ENCODE measurements around the gene RPL41. TPM values are rescaled to one million over a fixed set of nuclear protein-coding genes. Genes with fewer than 3 reads are reported as not detected.
A peak's percentile ranks its signal among the peaks of the same experiment; 100 is the strongest.

Gene RPL41
- polyA plus RNA-seq, 1 donor, result 4,856 TPM

GRCh38 chr12:56127888-56128669 lies 11.6 kb downstream of the RPL41 start, which contains the start of gene ESYT1:
ESYT1 (plus strand) TSS chr12:56128267; CDS start chr12:56128320, 53 bp downstream.
- peak; percentile 99 for DNase-seq

- no peak for DNase-seq
Observed at GRCh38 chr12:56128670-56129205, 12.3 kb downstream of the RPL41 start.

DNA sequence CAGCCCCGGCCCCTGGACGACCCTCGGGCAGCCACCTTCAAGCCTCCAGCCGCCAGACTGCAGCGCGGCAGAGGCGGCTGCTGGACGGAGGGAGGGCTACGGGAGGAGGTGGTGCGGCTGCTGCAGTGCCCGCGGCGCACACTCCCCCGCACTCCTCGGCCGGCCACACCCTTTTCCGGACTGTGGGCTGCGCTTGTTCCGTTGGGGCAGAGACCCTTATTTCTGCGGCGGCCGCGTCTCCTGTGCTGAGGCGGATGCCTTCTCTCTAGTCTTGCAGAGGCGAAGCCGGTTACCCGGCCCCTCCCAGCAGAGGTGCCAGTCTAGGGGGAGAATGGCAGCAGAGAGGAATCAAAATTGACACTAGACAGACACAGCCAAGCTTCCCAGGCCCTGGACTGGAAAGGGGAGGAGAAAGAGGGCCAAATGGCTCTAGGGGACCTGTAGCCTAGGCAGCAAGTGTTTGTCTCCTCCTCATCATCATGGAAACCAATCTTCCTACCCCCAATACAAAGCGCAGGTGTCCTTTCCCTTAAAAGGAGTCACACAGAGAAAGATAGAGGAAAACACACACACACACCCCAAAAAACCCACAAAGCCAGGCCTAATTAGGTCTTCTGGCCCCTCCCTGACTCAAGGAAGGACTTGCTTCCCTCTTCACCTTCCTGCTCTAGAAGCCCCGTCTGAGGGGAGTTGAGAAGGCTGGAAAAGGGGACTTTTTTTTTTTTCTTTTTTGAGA lies 12.9 kb downstream of the RPL41 start:
- DNase-seq, result no peak

DNA sequence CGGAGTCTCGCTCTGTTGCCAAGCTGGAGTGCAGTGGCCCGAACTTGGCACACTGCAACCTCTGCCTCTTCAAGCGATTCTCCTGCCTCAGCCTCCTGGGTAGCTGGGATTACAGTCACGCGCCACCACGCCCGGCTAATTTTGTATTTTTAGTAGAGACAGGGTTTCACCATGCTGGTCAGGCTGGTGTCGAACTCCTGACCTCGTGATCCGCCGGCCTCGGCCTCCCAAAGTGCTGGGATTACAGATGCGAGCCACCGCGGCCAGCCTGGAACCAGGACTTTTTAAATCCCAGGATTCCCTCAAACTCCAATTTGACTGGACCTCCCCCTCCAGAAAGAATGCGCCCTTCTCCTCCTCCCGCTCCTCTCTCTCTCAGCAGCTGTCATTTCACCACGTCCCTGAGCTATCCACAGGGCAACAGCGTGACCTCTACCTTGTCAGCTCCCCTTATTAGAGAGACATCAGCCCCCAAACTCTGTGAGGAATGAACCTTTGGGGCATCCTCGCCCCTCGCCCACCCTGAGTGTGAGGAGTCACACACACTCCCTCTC lies 13.6 kb downstream of the RPL41 start:
- DNase-seq, result no peak

DNA sequence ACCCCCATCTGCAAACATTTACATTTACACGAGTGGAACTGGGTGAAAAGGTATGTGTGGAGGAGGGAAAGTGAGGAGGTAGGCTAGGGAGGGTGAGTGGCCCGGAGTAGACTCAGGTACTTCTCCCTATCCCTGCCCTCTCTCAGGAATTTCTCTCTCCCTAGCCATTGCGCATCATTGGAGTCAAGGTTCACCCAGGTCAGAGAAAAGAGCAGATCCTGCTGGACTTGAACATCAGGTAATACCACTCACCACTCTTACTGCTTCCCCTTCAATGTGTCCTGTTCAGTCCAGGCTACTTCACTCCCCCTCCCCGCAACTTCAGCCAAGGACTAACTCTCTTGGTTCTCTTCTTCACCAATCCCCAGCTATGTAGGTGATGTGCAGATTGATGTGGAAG lies 14.4 kb downstream of the RPL41 start:
- no peak for DNase-seq

- no peak for DNase-seq
Observed at GRCh38 chr12:56134897-56135296, 18.5 kb downstream of the RPL41 start.

GRCh38 chr12:56137853-56138571 lies 21.6 kb downstream of the RPL41 start:
- no peak for DNase-seq

DNA sequence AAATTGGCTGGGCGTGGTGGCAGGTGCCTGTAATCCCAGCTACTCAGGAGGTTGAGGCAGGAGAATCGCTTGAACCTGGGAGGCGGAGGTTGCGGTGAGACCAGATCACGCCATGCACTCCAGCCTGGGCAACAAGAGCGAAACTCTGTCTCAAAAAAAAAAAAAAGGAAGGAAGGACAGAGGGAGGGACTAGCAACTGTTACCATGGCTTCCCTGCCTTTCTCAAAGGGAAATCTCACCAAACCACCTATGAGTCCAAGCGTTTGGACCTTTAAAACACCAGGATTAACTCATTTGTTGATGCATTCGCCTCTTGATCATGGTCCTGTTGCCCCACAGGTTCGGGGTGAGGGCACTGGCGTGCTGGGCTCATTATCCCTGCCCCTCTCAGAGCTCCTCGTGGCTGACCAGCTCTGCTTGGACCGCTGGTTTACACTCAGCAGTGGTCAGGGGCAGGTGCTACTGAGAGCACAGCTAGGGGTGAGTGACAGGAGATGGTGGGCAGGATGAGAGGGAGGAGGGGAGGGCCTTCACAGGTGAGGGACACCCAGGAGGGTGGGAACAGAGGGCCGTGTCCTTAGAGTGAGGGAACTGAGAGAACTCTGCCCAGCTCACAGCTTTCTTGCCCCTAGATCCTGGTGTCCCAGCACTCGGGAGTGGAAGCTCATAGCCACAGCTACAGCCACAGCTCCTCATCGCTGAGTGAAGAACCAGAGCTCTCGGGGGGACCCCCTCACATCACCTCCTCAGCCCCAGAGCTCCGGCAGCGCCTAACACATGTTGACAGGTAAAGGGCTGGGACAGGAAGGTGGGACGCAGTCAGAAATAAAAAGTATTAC lies 25.7 kb downstream of the RPL41 start:
- no peak for DNase-seq

DNA sequence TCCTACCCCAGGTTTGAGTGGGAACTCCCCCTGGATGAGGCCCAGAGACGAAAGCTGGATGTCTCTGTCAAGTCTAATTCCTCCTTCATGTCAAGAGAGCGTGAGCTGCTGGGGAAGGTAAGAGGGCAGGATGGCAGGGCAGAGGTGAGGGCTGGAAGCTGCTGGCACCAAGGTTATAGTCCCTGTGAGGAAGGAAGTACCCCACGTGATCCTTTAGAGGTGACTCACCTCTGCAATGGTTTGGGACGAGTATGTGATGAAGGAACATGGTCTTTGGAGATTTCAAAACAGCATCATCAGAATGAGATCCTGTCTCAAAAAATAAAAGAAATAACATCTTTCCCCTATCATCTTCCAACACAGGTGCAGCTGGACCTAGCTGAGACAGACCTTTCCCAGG lies 26.8 kb downstream of the RPL41 start:
- no peak for DNase-seq

GRCh38 chr12:56143870-56144269 lies 27.4 kb downstream of the RPL41 start:
- DNase-seq, result no peak

- DNase-seq, result no peak
Observed at GRCh38 chr12:56145217-56145616, 28.8 kb downstream of the RPL41 start.

DNA sequence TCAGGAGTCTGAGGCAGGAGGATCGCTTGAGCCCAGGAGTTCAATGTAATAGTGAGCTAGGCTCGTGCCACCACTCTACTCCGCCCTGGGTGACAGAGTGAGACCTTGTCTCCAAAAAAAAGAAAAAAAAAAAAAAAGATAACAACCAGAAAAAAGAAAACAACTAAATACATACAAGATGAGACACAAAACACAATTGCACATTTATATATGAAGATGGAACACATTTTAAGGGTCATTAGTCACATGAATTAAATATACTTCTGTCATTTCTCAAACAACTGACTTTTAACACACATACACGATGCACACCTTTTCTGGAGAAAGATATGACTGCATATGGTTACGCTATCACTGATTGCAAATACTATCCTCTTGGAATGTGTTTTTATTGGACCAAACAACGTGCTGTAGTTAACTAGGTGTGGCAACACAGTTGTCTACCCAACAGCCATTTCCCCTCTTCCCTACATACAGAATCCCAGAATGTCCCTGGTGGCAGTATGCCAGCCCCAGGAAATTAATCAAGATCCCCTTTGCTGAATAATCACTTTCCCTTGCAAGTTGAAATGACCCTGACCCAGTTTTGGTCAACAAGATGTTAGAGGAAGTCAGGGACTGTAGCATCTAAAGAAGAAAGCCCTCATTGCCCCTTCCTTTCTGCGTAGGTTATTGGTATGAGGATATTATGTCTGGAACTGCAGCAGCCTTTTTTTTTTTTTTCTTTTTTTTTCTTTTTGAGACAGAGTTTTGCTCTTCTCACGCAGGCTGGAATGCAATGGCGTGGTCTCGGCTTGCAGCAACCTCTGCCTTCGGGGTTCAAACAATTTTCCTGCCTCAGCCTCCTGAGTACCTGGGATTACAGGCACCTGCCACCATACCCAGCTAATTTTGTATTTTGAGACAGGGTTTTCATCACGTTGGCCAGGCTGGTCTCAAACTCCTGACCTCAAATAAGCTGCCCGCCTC lies 30.3 kb downstream of the RPL41 start:
- no peak for DNase-seq

- DNase-seq, result no peak
Observed at GRCh38 chr12:56150563-56150962, 34.1 kb downstream of the RPL41 start.

GRCh38 chr12:56151672-56152131 lies 35.3 kb downstream of the RPL41 start:
- no peak for DNase-seq

DNA sequence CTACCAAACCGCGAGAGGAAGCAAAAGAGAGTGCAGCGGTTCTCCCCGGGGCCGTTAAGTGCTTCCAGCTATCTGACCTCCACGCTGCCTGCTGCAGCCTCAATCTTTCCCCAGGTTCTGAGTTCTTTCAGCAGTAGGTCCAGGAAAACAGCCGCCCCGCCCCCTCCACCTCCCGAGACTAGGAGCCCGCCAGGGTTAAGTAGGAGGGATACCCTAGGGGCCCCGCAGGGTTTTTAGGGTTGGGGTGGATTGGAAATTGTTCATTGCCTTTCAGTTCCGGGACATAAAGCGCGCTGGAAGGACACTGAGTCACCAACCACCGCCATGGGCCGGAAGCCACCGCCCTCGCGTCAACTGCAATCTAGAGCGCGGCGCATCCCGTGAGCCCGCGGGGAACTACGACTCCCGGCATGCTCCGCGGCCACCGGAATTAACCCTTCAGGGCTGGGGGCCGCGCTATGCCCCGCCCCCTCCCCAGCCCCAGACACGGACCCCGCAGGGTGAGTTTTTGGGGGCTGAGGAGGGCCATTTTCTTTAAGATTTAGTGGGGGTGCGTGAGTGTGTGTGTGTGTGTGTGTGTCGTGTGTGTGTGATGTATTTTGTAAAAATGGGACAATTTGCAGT lies 35.8 kb downstream of the RPL41 start, which contains the start of gene MYL6B:
MYL6B (plus strand) TSS at position 456 of the 624 bp plus-strand sequence. CDS start 1,332 bp downstream, outside the sequence.
- peak; percentile 96 for DNase-seq

DNA sequence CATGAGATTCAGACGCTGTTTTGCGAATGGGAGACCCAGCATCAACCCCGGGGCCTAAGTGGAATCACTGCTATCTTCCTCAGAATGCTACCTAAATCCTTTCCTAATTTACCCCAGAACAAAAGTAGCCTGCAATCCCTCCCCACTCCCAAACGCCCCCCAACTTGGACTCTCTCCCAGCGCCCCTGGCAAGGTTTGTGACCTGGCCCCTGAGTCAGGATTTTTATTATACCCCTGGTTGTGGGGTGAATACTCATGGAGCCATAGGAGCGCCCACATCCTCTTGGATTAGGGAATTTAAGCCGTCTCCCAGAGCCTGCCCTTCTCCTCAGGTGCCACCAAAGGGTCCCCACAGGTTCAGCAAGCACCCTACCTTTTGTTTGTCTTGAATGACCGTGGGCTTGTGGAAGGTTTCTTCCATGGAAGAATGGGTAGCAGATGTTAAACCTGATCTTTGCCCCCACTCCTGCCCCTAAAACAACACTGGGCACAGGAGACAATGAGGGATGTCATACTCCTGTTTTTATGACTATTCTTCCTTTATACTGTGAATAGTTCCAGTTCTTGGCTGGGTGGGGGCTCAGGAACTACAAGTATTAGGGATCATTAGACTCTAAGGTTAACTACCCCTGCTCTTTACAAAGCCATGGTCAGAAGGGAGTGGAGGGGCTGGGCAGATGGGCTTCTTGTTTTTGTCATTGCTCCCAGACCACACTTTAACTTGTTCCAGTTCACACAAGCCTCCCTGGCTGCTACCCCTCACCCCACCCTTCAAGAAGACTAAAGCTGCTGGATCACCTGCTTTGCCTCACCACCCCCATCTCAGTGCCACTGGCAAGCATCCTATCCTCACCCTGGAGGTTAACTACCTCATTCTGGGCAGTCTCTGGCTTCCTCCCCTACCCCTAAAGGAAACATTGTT lies 36.6 kb downstream of the RPL41 start:
- no peak for DNase-seq

- no peak for DNase-seq
Observed at GRCh38 chr12:56153678-56154065, 37.2 kb downstream of the RPL41 start.

- no peak for DNase-seq
Observed at GRCh38 chr12:56154246-56154771, 37.9 kb downstream of the RPL41 start.

Measured in hindlimb muscle (tissue), 1 donor.